A549 (cell line): Measurements from ENCODE around the gene FLII. TPM values are rescaled to one million over a fixed set of nuclear protein-coding genes. Genes with fewer than 3 reads are reported as not detected.

Experiments
- polyA plus RNA-seq, 4 experiments: library from polyadenylated mRNA; depleted of rRNA in 3 of 4; stranded (reverse); fragments of >200 nt; fragmentation: RNase III in 1 of 4; extraction: RNeasy Plus Mini Kit Qiagen cat#74134 plus additional on column Dnase treatment in 1 of 4; gene quantifications; 2 replicates in 3 of 4; 3 replicates in 1 of 4; pipeline ENCODE4 v1.2.3, GENCODE V29; 2011 to 2017

FLII gene
- polyA plus RNA-seq, 2 of the 4 experiments (the other 2 are of a cell fraction), result 253 to 280 TPM

Other genes with a start within 250 kb of the FLII start
- gene ATPAF2, start 219.6 kb downstream of the FLII start, polyA plus RNA-seq (2011; rRNA removed), result 20.0 and 22.3 TPM in 2 replicates
- 20.7 to 21.4 TPM (median 21.3 TPM) in 3 replicates for gene ATPAF2, start 219.6 kb downstream of the FLII start, polyA plus RNA-seq (2017; fragmentation: RNase III; extraction: RNeasy Plus Mini Kit Qiagen cat#74134 plus additional on column Dnase treatment)
- 11.2 and 11.9 TPM in 2 replicates for gene GID4, start 219.3 kb downstream of the FLII start, polyA plus RNA-seq (2011; rRNA removed)
- gene GID4, start 219.3 kb downstream of the FLII start, polyA plus RNA-seq (2017; fragmentation: RNase III; extraction: RNeasy Plus Mini Kit Qiagen cat#74134 plus additional on column Dnase treatment), result 11.4 to 11.6 TPM (median 11.5 TPM) in 3 replicates
- 41.9 and 44.6 TPM in 2 replicates for gene DRG2, start 170.8 kb downstream of the FLII start, polyA plus RNA-seq (2011; rRNA removed)
- 48.2 to 51.9 TPM (median 48.3 TPM) in 3 replicates for gene DRG2, start 170.8 kb downstream of the FLII start, polyA plus RNA-seq (2017; fragmentation: RNase III; extraction: RNeasy Plus Mini Kit Qiagen cat#74134 plus additional on column Dnase treatment)
- 0.22 and 0.24 TPM in 2 replicates for gene MYO15A, start 150.0 kb downstream of the FLII start, polyA plus RNA-seq (2011; rRNA removed)
- gene MYO15A, start 150.0 kb downstream of the FLII start, polyA plus RNA-seq (2017; fragmentation: RNase III; extraction: RNeasy Plus Mini Kit Qiagen cat#74134 plus additional on column Dnase treatment), result 0.07 to 0.36 TPM (median 0.26 TPM) in 3 replicates
- gene ALKBH5, start 74.9 kb downstream of the FLII start, polyA plus RNA-seq (2011; rRNA removed), result 99.2 and 105 TPM in 2 replicates
- gene ALKBH5, start 74.9 kb downstream of the FLII start, polyA plus RNA-seq (2017; fragmentation: RNase III; extraction: RNeasy Plus Mini Kit Qiagen cat#74134 plus additional on column Dnase treatment), result 52.5 to 57.9 TPM (median 54.2 TPM) in 3 replicates
- 11.2 and 13.1 TPM in 2 replicates for gene LLGL1, start 33.1 kb downstream of the FLII start, polyA plus RNA-seq (2011; rRNA removed)
- gene LLGL1, start 33.1 kb downstream of the FLII start, polyA plus RNA-seq (2017; fragmentation: RNase III; extraction: RNeasy Plus Mini Kit Qiagen cat#74134 plus additional on column Dnase treatment), result 15.5 to 19.3 TPM (median 18.9 TPM) in 3 replicates
- gene MIEF2, start 1.9 kb upstream of the FLII start, polyA plus RNA-seq (2011; rRNA removed), result 3.7 and 4.3 TPM in 2 replicates
- gene MIEF2, start 1.9 kb upstream of the FLII start, polyA plus RNA-seq (2017; fragmentation: RNase III; extraction: RNeasy Plus Mini Kit Qiagen cat#74134 plus additional on column Dnase treatment), result 6.0 to 8.5 TPM (median 7.0 TPM) in 3 replicates
- gene TOP3A, start 56.3 kb upstream of the FLII start, polyA plus RNA-seq (2011; rRNA removed), result 29.0 TPM in 2 replicates
- gene TOP3A, start 56.3 kb upstream of the FLII start, polyA plus RNA-seq (2017; fragmentation: RNase III; extraction: RNeasy Plus Mini Kit Qiagen cat#74134 plus additional on column Dnase treatment), result 28.2 to 30.7 TPM (median 29.3 TPM) in 3 replicates
- 12.3 and 15.0 TPM in 2 replicates for gene SMCR8, start 56.6 kb upstream of the FLII start, polyA plus RNA-seq (2011; rRNA removed)
- gene SMCR8, start 56.6 kb upstream of the FLII start, polyA plus RNA-seq (2017; fragmentation: RNase III; extraction: RNeasy Plus Mini Kit Qiagen cat#74134 plus additional on column Dnase treatment), result 14.3 to 15.8 TPM (median 15.1 TPM) in 3 replicates
- 38.7 and 43.2 TPM in 2 replicates for gene SHMT1, start 104.8 kb upstream of the FLII start, polyA plus RNA-seq (2011; rRNA removed)
- 58.3 to 66.1 TPM (median 62.1 TPM) in 3 replicates for gene SHMT1, start 104.8 kb upstream of the FLII start, polyA plus RNA-seq (2017; fragmentation: RNase III; extraction: RNeasy Plus Mini Kit Qiagen cat#74134 plus additional on column Dnase treatment)
- not detected in 2 replicates for gene EVPLL, start 119.0 kb upstream of the FLII start, polyA plus RNA-seq (2011; rRNA removed)
- 0.05 to 0.07 TPM in 2 of 3 replicates, not detected in the other for gene EVPLL, start 119.0 kb upstream of the FLII start, polyA plus RNA-seq (2017; fragmentation: RNase III; extraction: RNeasy Plus Mini Kit Qiagen cat#74134 plus additional on column Dnase treatment)
- not detected in 2 replicates for gene LGALS9C, start 218.1 kb upstream of the FLII start, polyA plus RNA-seq (2011; rRNA removed)
- not detected in 3 replicates for gene LGALS9C, start 218.1 kb upstream of the FLII start, polyA plus RNA-seq (2017; fragmentation: RNase III; extraction: RNeasy Plus Mini Kit Qiagen cat#74134 plus additional on column Dnase treatment)